IMR-90 (cell line): ENCODE measurements around the gene LRRTM4. TPM values are rescaled to one million over a fixed set of nuclear protein-coding genes. Genes with fewer than 3 reads are reported as not detected.
"Not testable (repeated sequence)": the region's sequence is repeated elsewhere in the genome, so short reads cannot be mapped to it uniquely, and the experiment has no call there.

ENCODE experiments used
- ATAC-seq: fragments of 200-7000 bp; cut with Tn5 transposase; 2 replicates; pipeline ENCODE4 v1.9.1; 2020; ENCODE audit warnings: low read depth, mild to moderate bottlenecking, moderate library complexity
- BruUV-seq: library from RNA; stranded (reverse); fragments of 400-500 nt; replicated peaks from 2 replicates; lab custom pipeline; 2021; lab: Mats Ljungman, UMichigan
- CTCF ChIA-PET: fragments of 300-600 bp; formaldehyde crosslinking; extraction: SDS; loops from one replicate; lab custom pipeline; 2021; ENCODE audit warnings: antibody characterized with exemption; lab: Yijun Ruan, JAX
- POLR2A ChIA-PET: fragments of 300-600 bp; sonication (Branson Sonifier 250); formaldehyde crosslinking; loops from one replicate; lab custom pipeline; 2022; ENCODE audit warnings: antibody characterized with exemption; ENCODE audit not compliant: unreplicated experiment; lab: Charles Lee
- DNase-seq: peaks from one replicate; pipeline ENCODE4 v3.0.0; 2013
- H2AFZ ChIP-seq: replicated peaks from 2 replicates; pipeline ENCODE3; 2013; ENCODE audit warnings: low read length, mild to moderate bottlenecking; ENCODE audit not compliant: poor library complexity
- H2AK5ac ChIP-seq: 2 replicates; pipeline ENCODE4 v1.6.1; 2013; ENCODE audit warnings: low read depth, low read length, inconsistent platforms
- H2AK9ac ChIP-seq: replicated peaks from 2 replicates; pipeline ENCODE3; 2013; ENCODE audit warnings: mild to moderate bottlenecking, low read depth, low read length, moderate library complexity; ENCODE audit not compliant: poor library complexity
- H2BK120ac ChIP-seq: 2 replicates; pipeline ENCODE4 v1.6.1; 2013; ENCODE audit warnings: low read depth, low read length, inconsistent platforms
- H2BK15ac ChIP-seq: 3 replicates; pipeline ENCODE4 v1.6.1; 2013; ENCODE audit warnings: low read depth, low read length, inconsistent platforms
- H2BK20ac ChIP-seq: 2 replicates; pipeline ENCODE4 v1.6.1; 2013; ENCODE audit warnings: low read depth, mild to moderate bottlenecking, inconsistent platforms, low read length, moderate library complexity
- H2BK5ac ChIP-seq: 2 replicates; pipeline ENCODE4 v1.6.1; 2013; ENCODE audit warnings: mild to moderate bottlenecking, low read depth, low read length, inconsistent platforms; ENCODE audit not compliant: poor library complexity, severe bottlenecking
- H3K14ac ChIP-seq: replicated peaks from 2 replicates; pipeline ENCODE4 v1.6.1; 2013; ENCODE audit warnings: low read depth, low read length, inconsistent platforms
- H3K18ac ChIP-seq: 2 replicates; pipeline ENCODE4 v1.6.1; 2013; ENCODE audit warnings: low read depth, low read length, control low read depth
- H3K23ac ChIP-seq: 2 replicates; pipeline ENCODE4 v1.6.1; 2013; ENCODE audit warnings: low read depth, low read length, inconsistent platforms
- H3K27ac ChIP-seq: 2 replicates; pipeline ENCODE4 v1.5.1; 2013; ENCODE audit warnings: mild to moderate bottlenecking, control low read depth, low read length; ENCODE audit not compliant: insufficient read depth
- H3K27me3 ChIP-seq: 2 replicates; pipeline ENCODE4 v1.6.1; 2013; ENCODE audit warnings: low read length; ENCODE audit not compliant: control insufficient read depth, insufficient read depth
- H3K36me3 ChIP-seq: 2 replicates; pipeline ENCODE4 v1.6.1; 2013; ENCODE audit warnings: low read length, mixed read lengths; ENCODE audit not compliant: control insufficient read depth, insufficient read depth
- H3K4ac ChIP-seq: 2 replicates; pipeline ENCODE4 v1.6.1; 2013; ENCODE audit warnings: low read depth, low read length, inconsistent platforms
- H3K4me1 ChIP-seq: 2 replicates; pipeline ENCODE4 v1.6.1; 2013; ENCODE audit warnings: low read length, mixed read lengths; ENCODE audit not compliant: control insufficient read depth, insufficient read depth
- H3K4me2 ChIP-seq: 2 replicates; pipeline ENCODE4 v1.6.1; 2013; ENCODE audit warnings: low read depth, mild to moderate bottlenecking, control low read depth, low read length, moderate library complexity
- H3K4me3 ChIP-seq: 2 replicates; pipeline ENCODE4 v1.5.1; 2013; ENCODE audit warnings: low read depth, mild to moderate bottlenecking, control low read depth, low read length, moderate library complexity; ENCODE audit not compliant: insufficient read depth
- H3K56ac ChIP-seq: 2 replicates; pipeline ENCODE4 v1.6.1; 2013; ENCODE audit warnings: low read length, inconsistent platforms; ENCODE audit not compliant: insufficient read depth; ENCODE audit errors: extremely low read depth
- H3K79me1 ChIP-seq, 2 experiments: 2 replicates each; pipeline ENCODE4 v1.6.1; 2013; ENCODE audit warnings: low read length in 2 of 2, inconsistent platforms in 1 of 2, low read depth in 1 of 2
- H3K9ac ChIP-seq: 2 replicates; pipeline ENCODE4 v1.6.1; 2013; ENCODE audit warnings: low read depth, low read length, control low read depth
- H3K9me1 ChIP-seq: 2 replicates; pipeline ENCODE4 v1.6.1; 2013; ENCODE audit warnings: low read length, inconsistent platforms; ENCODE audit not compliant: insufficient read depth
- H3K9me3 ChIP-seq: 2 replicates; pipeline ENCODE4 v1.6.1; 2013; ENCODE audit warnings: low read length; ENCODE audit not compliant: control insufficient read depth, insufficient read depth
- H4K20me1 ChIP-seq: 2 replicates; pipeline ENCODE4 v1.6.1; 2013; ENCODE audit warnings: low read length, inconsistent platforms; ENCODE audit not compliant: insufficient read depth
- H4K5ac ChIP-seq: 2 replicates; pipeline ENCODE4 v1.6.1; 2013; ENCODE audit warnings: mild to moderate bottlenecking, low read depth, low read length, control low read depth
- H4K8ac ChIP-seq, 2 experiments: 2 replicates each; pipeline ENCODE4 v1.6.1; 2013; ENCODE audit warnings: low read depth in 2 of 2, low read length in 2 of 2, control low read depth in 1 of 2, inconsistent platforms in 1 of 2
- H4K91ac ChIP-seq: 2 replicates; pipeline ENCODE4 v1.6.1; 2013; ENCODE audit warnings: low read depth, low read length, inconsistent platforms; ENCODE audit not compliant: insufficient read depth
- MAZ ChIP-seq: IDR thresholded peaks from 2 replicates; pipeline ENCODE4 v1.6.1; 2012; ENCODE audit warnings: low read depth, mild to moderate bottlenecking, low read length, improper control_type of control experiment, moderate library complexity, borderline replicate concordance
- RFX5 ChIP-seq: IDR thresholded peaks from 2 replicates; pipeline ENCODE4 v1.8.0; 2012; ENCODE audit warnings: low read depth, mild to moderate bottlenecking, low read length, moderate library complexity
- WGBS, 2 experiments: methylation state at CpG; one replicate each; pipeline versions ENCODE4 v1.1.5 to v1.1.7; 2013; ENCODE audit warnings: missing lambda C conversion rate in 2 of 2; ENCODE audit not compliant: insufficient read length in 1 of 2; ENCODE audit errors: extremely low coverage in 2 of 2; 5-methylcytosine and 5-hydroxymethylcytosine counted together
- dilution Hi-C: fragments of 300-500 bp; cut with HindIII; formaldehyde crosslinking; loops from one replicate; pipeline ENCODE4 v1.14.3; 2018; ENCODE audit warnings: low sequenced_read_pairs; ENCODE audit not compliant: unreplicated experiment
- in situ Hi-C: fragments of 300-500 bp; cut with MboI; formaldehyde crosslinking; loops from 3 replicates; pipeline ENCODE4 v1.14.3; 2019; ENCODE audit warnings: low sequenced_read_pairs, inconsistent platforms, mixed read lengths
- intact Hi-C: fragments of 100-400 bp; cut with micrococcal nuclease; formaldehyde crosslinking; loops from 2 replicates; pipeline ENCODE4 v1.10.0; 2022
- polyA plus RNA-seq, 3 experiments: library from polyadenylated mRNA; depleted of rRNA; stranded (reverse); fragments of >200 nt; gene quantifications; 2 replicates each; pipeline ENCODE4 v1.2.3, GENCODE V29; 2012; ENCODE audit warnings: low replicate concordance in 1 of 3
- total RNA-seq: library from RNA; depleted of rRNA; stranded (reverse); fragments of >200 nt; gene quantifications from 2 replicates; pipeline ENCODE4 v1.2.3, GENCODE V29; 2012

Gene LRRTM4
- total and polyA plus RNA-seq, 2 of the 4 experiments (the other 2 are of a cell fraction) = not detected

DNA sequence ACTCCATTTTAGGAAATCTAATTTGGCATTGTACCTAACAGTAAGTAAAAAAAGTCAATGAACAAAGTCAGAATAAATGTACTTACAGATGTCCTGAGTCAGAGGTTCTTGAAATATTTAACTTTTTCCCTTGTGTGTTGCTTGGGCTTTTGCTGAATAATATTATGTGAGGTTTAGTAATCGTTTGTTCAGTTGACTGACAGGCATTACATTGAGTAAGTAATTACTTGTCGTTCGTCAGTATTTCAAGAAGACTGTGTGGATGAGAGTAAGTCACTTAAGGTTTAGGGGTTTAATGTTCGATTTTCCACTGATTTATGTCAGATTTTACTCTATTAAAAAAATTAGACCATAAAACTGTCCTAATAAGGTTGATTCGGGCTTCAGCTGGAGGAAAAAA is 342.9 kb downstream of the LRRTM4 start:
- H2BK120ac ChIP-seq = no peak overlapping the region
- H3K9me3 ChIP-seq = peaks cover 5% of the 10 kb centered on the region
- no peak overlapping the region for H2BK15ac ChIP-seq
- ATAC-seq (no peak), DNase-seq (no peak)
- H2AK9ac ChIP-seq = no peak overlapping the region
- no peak overlapping the region for H3K4me3 ChIP-seq
- no peak overlapping the region for H4K8ac ChIP-seq
- H3K9me1 ChIP-seq = no peaks in the 10 kb centered on the region
- H3K4me2 ChIP-seq = no peak overlapping the region
- intact Hi-C loops (loop anchor here (10.0 kb wide), 1 partner anchor 1756 kb away; no protein-coding TSS in a partner anchor), in situ Hi-C loops (no loop called here), dilution Hi-C loops (no loop called here)
- H3K27ac ChIP-seq = no peak overlapping the region
- ChIA-PET CTCF (interaction anchor here (0.6 kb wide), 1 partner anchor 1356 kb away, joined by 8 read pairs; no protein-coding TSS in a partner anchor), POLR2A (no interaction called here)
- no peak overlapping the region for H2BK20ac ChIP-seq
- no peak overlapping the region for H3K56ac ChIP-seq
- H3K36me3 ChIP-seq = no peaks in the 10 kb centered on the region
- no peaks in the 10 kb centered on the region for H4K20me1 ChIP-seq
- no peak overlapping the region for H2BK5ac ChIP-seq
- no peak overlapping the region for H2AFZ ChIP-seq
- H3K9ac ChIP-seq = no peak overlapping the region
- H4K5ac ChIP-seq = no peak overlapping the region
- TF ChIP-seq RFX5 (no peak), MAZ (no peak)
- no peak overlapping the region for H3K14ac ChIP-seq
- H3K27me3 ChIP-seq = no peaks in the 10 kb centered on the region
- H2AK5ac ChIP-seq = no peak overlapping the region
- no peak overlapping the region for H3K4ac ChIP-seq
- no TSS peak for BruUV-seq
- H3K23ac ChIP-seq = no peak overlapping the region
- no peaks in the 10 kb centered on the region for H3K79me1 ChIP-seq
- no peaks in the 10 kb centered on the region for H3K4me1 ChIP-seq
- no peak overlapping the region for H4K91ac ChIP-seq
- no peak overlapping the region for H3K18ac ChIP-seq
- no CpG with 5 or more reads among the region's 5 CpGs for WGBS, 2 experiments

GRCh38 chr2:77175266-77175780 is 346.9 kb downstream of the LRRTM4 start:
- H3K14ac ChIP-seq, H4K91ac ChIP-seq, H2AK9ac ChIP-seq, dilution Hi-C loops, H3K4ac ChIP-seq, H3K9me3 ChIP-seq, H2BK15ac ChIP-seq, POLR2A ChIA-PET, H3K4me2 ChIP-seq, H2BK120ac ChIP-seq, H3K9ac ChIP-seq, H3K27me3 ChIP-seq, H4K5ac ChIP-seq, H2AFZ ChIP-seq, H4K20me1 ChIP-seq, H2BK20ac ChIP-seq, H3K23ac ChIP-seq, CTCF ChIA-PET, H3K36me3 ChIP-seq, H3K9me1 ChIP-seq, in situ Hi-C loops, H3K79me1 ChIP-seq, DNase-seq, BruUV-seq, ATAC-seq, H3K4me1 ChIP-seq, H3K27ac ChIP-seq, H3K56ac ChIP-seq, H2BK5ac ChIP-seq, H2AK5ac ChIP-seq, H3K4me3 ChIP-seq, H4K8ac ChIP-seq, H3K18ac ChIP-seq: not testable (repeated sequence)
- no CpG with 5 or more reads among the region's 4 CpGs for WGBS, 2 experiments
- intact Hi-C loops = loop anchor here (10.0 kb wide), 1 partner anchor 1759 kb away; no protein-coding TSS in a partner anchor
